Stomach (tissue), 4 donors: ENCODE results near the gene GHDC.

Experiments
- POLR2A ChIP-seq, 4 donors: fragments of 450-650 bp; IDR thresholded peaks; one replicate each; pipeline ENCODE4 v1.6.1; 2016; ENCODE audit warnings: antibody characterized with exemption in 4 of 4, control low read depth in 2 of 4, mild to moderate bottlenecking in 1 of 4, moderate library complexity in 1 of 4
- POLR2AphosphoS5 ChIP-seq, 3 donors: sonication (generic); formaldehyde crosslinking; IDR thresholded peaks; one replicate each; pipeline ENCODE4 v1.6.1; 2016; ENCODE audit warnings: antibody characterized with exemption in 3 of 3
- TF ChIP-seq, protein P1 (sequence below), 7 experiments: fragments of 450-650 bp in 4 of 7; fragments of 200-600 bp in 3 of 7; sonication (generic) in 3 of 7; IDR thresholded peaks; one replicate each; pipeline ENCODE4 v1.5.1; 2016 to 2019; ENCODE audit warnings: antibody characterized with exemption in 7 of 7, control low read depth in 2 of 7, mild to moderate bottlenecking in 1 of 7

DNA sequence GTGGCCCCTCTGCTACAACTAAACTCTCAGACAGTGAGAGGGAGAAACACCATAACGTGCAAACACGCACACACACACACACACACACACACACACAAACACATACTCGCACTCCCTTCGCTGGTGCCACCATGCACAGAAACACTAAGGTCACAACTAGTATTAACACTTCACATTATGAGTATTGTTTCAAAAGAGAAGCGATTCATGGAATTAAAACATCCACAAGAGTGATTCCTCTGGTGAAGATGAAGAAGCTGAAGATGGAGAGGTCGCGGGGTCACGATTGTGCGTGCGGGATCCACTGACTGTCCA lies 7.1 kb upstream of the GHDC start:
- TF ChIP-seq, protein P1, sequence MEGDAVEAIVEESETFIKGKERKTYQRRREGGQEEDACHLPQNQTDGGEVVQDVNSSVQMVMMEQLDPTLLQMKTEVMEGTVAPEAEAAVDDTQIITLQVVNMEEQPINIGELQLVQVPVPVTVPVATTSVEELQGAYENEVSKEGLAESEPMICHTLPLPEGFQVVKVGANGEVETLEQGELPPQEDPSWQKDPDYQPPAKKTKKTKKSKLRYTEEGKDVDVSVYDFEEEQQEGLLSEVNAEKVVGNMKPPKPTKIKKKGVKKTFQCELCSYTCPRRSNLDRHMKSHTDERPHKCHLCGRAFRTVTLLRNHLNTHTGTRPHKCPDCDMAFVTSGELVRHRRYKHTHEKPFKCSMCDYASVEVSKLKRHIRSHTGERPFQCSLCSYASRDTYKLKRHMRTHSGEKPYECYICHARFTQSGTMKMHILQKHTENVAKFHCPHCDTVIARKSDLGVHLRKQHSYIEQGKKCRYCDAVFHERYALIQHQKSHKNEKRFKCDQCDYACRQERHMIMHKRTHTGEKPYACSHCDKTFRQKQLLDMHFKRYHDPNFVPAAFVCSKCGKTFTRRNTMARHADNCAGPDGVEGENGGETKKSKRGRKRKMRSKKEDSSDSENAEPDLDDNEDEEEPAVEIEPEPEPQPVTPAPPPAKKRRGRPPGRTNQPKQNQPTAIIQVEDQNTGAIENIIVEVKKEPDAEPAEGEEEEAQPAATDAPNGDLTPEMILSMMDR (IDR thresholded peaks at IDR 0.05) = no peak
- TF ChIP-seq POLR2A (IDR thresholded peaks at IDR 0.05) (no peak), POLR2AphosphoS5 (IDR thresholded peaks at IDR 0.05) (no peak)
